Measurements from ENCODE around the gene MORF4L1.

DNA sequence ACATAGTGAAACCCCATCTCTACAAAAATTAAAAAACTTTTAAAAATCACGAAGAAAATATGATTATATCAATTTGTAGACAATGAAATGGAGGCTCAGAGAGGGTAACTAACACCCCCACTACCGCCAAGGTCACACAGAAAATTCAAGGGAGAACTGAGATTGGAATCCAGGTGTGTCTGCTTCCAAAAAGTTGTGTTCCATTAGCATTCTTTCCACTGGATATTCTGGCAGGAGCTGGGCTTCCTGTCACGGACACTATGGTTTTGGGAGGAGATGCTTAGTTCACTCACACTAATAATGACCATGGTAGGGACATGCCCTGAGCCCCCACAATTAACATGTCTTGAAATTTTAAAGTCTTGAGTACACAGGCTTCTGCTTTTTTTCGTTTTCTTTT is 43.4 kb downstream of the MORF4L1 start:
- TF ChIP-seq, protein P1, sequence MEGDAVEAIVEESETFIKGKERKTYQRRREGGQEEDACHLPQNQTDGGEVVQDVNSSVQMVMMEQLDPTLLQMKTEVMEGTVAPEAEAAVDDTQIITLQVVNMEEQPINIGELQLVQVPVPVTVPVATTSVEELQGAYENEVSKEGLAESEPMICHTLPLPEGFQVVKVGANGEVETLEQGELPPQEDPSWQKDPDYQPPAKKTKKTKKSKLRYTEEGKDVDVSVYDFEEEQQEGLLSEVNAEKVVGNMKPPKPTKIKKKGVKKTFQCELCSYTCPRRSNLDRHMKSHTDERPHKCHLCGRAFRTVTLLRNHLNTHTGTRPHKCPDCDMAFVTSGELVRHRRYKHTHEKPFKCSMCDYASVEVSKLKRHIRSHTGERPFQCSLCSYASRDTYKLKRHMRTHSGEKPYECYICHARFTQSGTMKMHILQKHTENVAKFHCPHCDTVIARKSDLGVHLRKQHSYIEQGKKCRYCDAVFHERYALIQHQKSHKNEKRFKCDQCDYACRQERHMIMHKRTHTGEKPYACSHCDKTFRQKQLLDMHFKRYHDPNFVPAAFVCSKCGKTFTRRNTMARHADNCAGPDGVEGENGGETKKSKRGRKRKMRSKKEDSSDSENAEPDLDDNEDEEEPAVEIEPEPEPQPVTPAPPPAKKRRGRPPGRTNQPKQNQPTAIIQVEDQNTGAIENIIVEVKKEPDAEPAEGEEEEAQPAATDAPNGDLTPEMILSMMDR (IDR thresholded peaks at IDR 0.05) = no peak
- TF ChIP-seq POLR2A (IDR thresholded peaks at IDR 0.05) = no peak
- no peak for TF ChIP-seq EP300 (IDR thresholded peaks at IDR 0.05)
